ENCODE measurements around the gene CHERP. TPM values are rescaled to one million over a fixed set of nuclear protein-coding genes. Genes with fewer than 3 reads are reported as not detected.
"Not testable (repeated sequence)": the region's sequence is repeated elsewhere in the genome, so short reads cannot be mapped to it uniquely, and the experiment has no call there.

The CHERP gene
- total and polyA plus RNA-seq, 2 donors, result 12.8 to 27.2 TPM

DNA sequence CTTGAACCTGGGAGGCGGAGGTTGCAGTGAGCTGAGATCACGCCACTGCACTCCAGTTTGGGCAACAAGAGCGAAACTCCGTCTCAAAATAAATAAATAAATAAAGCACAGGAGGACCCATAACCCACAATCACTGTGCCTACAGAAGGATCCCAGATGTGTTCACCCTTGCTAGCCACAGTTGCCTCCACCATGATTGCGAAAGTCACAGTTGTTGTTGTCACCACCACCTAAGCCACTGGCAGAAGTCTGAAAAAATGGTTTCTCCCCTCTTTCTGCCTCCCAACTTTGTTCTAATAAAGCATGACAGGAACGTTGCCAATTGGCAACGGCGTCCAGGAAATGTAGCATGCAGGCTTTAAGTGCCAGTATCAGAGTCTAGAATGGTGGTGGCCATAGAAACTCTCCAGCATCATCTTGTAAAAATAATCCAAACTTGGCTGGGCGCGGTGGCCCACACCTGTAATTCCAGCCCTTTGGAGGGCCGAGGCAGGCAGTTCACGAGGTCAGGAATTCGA, 68.3 kb downstream of the CHERP start:
- WGBS, result 82% methylated on average over 13 of the region's 13 CpGs
- Histone ChIP-seq H3K27ac (ENCODE audit: low read depth) (no peak overlapping the region), H3K36me3 (ENCODE audit: insufficient read depth) (no peaks in the 10 kb centered on the region), H3K4me1 (ENCODE audit: insufficient read depth) (peaks cover 5% of the 10 kb centered on the region), H3K4me3 (ENCODE audit: low read depth, low read length) (no peak overlapping the region)
- no peak for DNase-seq (ENCODE audit: extremely low spot score)

DNA sequence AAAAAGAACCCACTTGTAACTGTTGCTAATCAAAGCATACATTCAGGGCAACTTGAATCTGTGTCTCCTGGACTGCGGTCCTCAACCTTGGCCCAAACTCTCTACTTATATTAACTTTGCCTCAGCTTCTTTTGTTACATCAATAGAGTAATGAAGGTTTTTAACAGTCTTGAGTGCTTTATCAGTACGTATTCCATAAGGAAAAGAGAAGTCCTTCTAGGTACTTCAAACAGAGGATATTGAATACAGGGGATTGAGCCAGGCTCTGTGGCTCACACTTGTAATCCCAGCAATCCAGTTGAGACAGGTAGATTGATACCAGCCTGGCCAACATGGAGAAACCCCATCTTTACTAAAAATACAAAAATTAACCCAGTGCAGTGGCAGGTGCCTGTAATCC, 69.2 kb downstream of the CHERP start:
- Histone ChIP-seq H3K4me1 (ENCODE audit: insufficient read depth) (peaks cover 5% of the 10 kb centered on the region), H3K4me3 (ENCODE audit: low read depth, low read length) (no peak overlapping the region), H3K36me3 (ENCODE audit: insufficient read depth) (no peaks in the 10 kb centered on the region), H3K27ac (ENCODE audit: low read depth) (no peak overlapping the region)
- 75% methylated on average over 2 of the region's 2 CpGs for WGBS
- DNase-seq (ENCODE audit: extremely low spot score), result no peak

DNA sequence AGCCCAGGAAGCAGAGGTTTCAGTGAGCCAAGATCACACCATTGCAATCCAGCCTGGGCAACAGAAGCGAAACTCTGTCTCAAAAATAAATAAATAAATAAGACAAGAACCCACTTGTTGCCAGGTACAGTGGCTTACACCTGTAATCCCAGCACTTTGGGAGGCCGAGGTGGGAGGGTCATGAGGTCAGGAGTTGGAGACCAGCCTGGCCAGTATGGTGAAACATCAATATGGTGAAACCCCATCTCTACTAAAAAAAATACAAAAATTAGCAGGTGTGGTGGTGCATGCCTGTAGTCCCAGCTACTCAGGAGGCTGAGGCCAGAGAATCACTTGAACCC, 69.7 kb downstream of the CHERP start:
- 41% methylated on average over 2 of the region's 2 CpGs for WGBS
- Histone ChIP-seq H3K4me3 (ENCODE audit: low read depth, low read length) (peak overlapping the region; percentile 100), H3K27ac (ENCODE audit: low read depth) (peak overlapping the region; percentile 97)
- H3K4me1 ChIP-seq (ENCODE audit: insufficient read depth); H3K36me3 ChIP-seq (ENCODE audit: insufficient read depth); DNase-seq (ENCODE audit: extremely low spot score): not testable (repeated sequence)

DNA sequence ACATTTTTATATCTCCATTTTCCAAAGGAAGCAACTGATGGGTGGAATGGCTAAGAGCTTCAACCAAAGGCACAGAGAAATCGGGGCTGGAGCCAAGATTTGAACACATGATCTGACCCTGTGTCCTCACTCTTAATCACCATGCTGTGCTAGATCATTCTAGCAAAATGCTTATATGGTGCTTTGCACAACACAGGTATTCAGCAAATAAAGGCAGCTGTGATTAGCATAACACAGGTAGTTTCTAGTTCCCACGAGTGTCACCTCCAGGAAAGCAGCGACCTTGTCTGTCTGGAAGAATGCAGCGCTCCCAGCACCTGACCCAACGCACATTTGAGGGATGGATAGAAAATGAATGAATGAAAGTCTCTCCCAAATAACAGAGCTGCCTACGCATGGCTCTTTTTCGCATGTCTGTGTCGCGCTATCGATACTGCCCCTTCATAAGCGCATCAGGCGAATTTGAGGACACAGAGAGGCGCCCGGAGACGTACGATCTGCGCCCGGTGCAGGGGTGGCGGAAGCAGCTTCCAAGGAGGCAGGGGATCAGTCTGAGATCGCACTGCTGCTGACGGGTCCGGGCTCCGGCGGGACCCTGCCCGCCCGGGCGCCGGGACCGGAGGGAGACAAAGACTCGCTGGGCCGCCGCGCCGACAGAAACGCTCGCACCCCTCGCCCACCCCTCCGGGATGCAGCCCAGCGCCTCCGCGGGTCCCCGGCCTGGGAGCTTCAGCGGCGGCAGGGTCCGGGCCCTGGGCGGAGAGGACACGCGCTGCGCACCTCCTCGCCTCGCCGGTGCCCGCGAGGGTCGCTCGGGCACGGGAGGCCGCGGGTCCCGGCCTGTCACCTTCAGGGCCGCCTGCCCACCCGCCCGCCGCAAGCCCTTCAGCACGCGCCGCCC, 71.1 kb downstream of the CHERP start:
- under 1% methylated on average over 67 of the region's 67 CpGs for WGBS
- Histone ChIP-seq H3K36me3 (ENCODE audit: insufficient read depth) (no peaks in the 10 kb centered on the region), H3K4me1 (ENCODE audit: insufficient read depth) (peaks cover 7% of the 10 kb centered on the region), H3K4me3 (ENCODE audit: low read depth, low read length) (peak overlapping the region; percentile 100), H3K27ac (ENCODE audit: low read depth) (no peak overlapping the region)
- no peak for DNase-seq (ENCODE audit: extremely low spot score)

DNA sequence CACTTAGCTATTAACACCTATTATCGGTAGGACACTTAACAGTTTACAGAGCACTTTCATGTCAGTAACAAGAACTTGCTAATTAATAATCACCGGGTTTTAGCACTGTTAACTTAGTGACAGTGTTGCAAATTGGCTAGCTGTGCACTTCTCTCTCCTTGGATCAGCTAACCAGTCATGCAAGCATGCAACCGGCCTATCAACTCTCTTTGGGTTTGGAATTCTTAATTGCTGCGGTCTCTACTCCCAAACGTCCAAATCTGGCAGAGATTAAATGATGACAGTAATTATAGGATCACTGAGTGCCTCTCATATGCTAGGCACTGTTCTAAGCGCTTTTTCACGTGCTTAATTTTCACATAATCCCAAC, 71.7 kb downstream of the CHERP start:
- no peak for DNase-seq (ENCODE audit: extremely low spot score)
- Histone ChIP-seq H3K27ac (ENCODE audit: low read depth) (no peak overlapping the region), H3K4me3 (ENCODE audit: low read depth, low read length) (peak overlapping the region; percentile 100), H3K36me3 (ENCODE audit: insufficient read depth) (no peaks in the 10 kb centered on the region), H3K4me1 (ENCODE audit: insufficient read depth) (peaks cover 7% of the 10 kb centered on the region)
- WGBS, result 27% methylated on average over 7 of the region's 7 CpGs

Small RNA genes within 50 kb of the gene (small RNA-seq; reads per million reads assigned to genes)
- gene RN7SL146P, result not detected

Other genes starting within 250 kb of the CHERP start
- 14.2 TPM for gene KLF2, start 217.6 kb downstream of the CHERP start, total RNA-seq
- gene KLF2, start 217.6 kb downstream of the CHERP start, polyA plus RNA-seq, result 155 TPM
- 18.6 TPM for gene EPS15L1, start 70.5 kb downstream of the CHERP start, total RNA-seq
- 28.3 TPM for gene EPS15L1, start 70.5 kb downstream of the CHERP start, polyA plus RNA-seq
- gene CALR3, start 46.3 kb downstream of the CHERP start, total RNA-seq, result not detected
- gene CALR3, start 46.3 kb downstream of the CHERP start, polyA plus RNA-seq, result not detected
- gene C19orf44, start 46.0 kb downstream of the CHERP start, total RNA-seq, result 4.7 TPM
- gene C19orf44, start 46.0 kb downstream of the CHERP start, polyA plus RNA-seq, result 6.2 TPM
- 18.9 TPM for gene SLC35E1, start 30.0 kb upstream of the CHERP start, total RNA-seq
- 22.8 TPM for gene SLC35E1, start 30.0 kb upstream of the CHERP start, polyA plus RNA-seq
- gene MED26, start 85.8 kb upstream of the CHERP start, total RNA-seq, result 3.5 TPM
- 7.6 TPM for gene MED26, start 85.8 kb upstream of the CHERP start, polyA plus RNA-seq
- gene SMIM7, start 117.7 kb upstream of the CHERP start, total RNA-seq, result 73.8 TPM
- gene SMIM7, start 117.7 kb upstream of the CHERP start, polyA plus RNA-seq, result 84.3 TPM
- 8.0 TPM for gene TMEM38A, start 118.7 kb upstream of the CHERP start, total RNA-seq
- 4.2 TPM for gene TMEM38A, start 118.7 kb upstream of the CHERP start, polyA plus RNA-seq
- 0.74 TPM for gene NWD1, start 177.4 kb upstream of the CHERP start, total RNA-seq
- gene NWD1, start 177.4 kb upstream of the CHERP start, polyA plus RNA-seq, result 0.14 TPM

All from urinary bladder (tissue), 4 donors.